Measurements from ENCODE around the gene OR6A2. TPM values are rescaled to one million over a fixed set of nuclear protein-coding genes. Genes with fewer than 3 reads are reported as not detected.
A peak's percentile ranks its signal among the peaks of the same experiment; 100 is the strongest.

Gene OR6A2
- total RNA-seq, 4 donors from 2014 or later, result not detected

- DNase-seq (ENCODE audit: low spot score in 2 of 2), result no peak
- H3K4me3 ChIP-seq (ENCODE audit: low read depth, poor library complexity, severe bottlenecking), result no peak overlapping the region
- intact Hi-C loops (cut with DNase I; ENCODE audit: low total_unique reads), result no loop called here
- TF ChIP-seq POLR2A (IDR thresholded peaks at IDR 0.05) (no peak), CTCF (IDR thresholded peaks at IDR 0.05) (no peak)
Measured at GRCh38 chr11:6780829-6781228, 18.7 kb downstream of the OR6A2 start.

GRCh38 chr11:6778518-6778917 lies 21.0 kb downstream of the OR6A2 start:
- TF ChIP-seq CTCF (IDR thresholded peaks at IDR 0.05), result no peak
- TF ChIP-seq POLR2A (IDR thresholded peaks at IDR 0.05), result no peak
- DNase-seq (ENCODE audit: low spot score in 2 of 2), result no peak
- intact Hi-C loops (cut with DNase I; ENCODE audit: low total_unique reads), result no loop called here
- no peak overlapping the region for H3K4me3 ChIP-seq (ENCODE audit: low read depth, poor library complexity, severe bottlenecking)

GRCh38 chr11:6771926-6772893 lies 27.3 kb downstream of the OR6A2 start, which contains the start of gene OR2AG2:
OR2AG2 (minus strand) TSS chr11:6771976; CDS start chr11:6768957, 3,019 bp downstream.
- no peak for TF ChIP-seq POLR2A (IDR thresholded peaks at IDR 0.05)
- no peak for TF ChIP-seq CTCF (IDR thresholded peaks at IDR 0.05)
- DNase-seq (ENCODE audit: low spot score in 2 of 2), result peak in 1 of 2 donors; percentile 29

GRCh38 chr11:6757373-6757967 lies 42.0 kb downstream of the OR6A2 start:
- no peak overlapping the region for H3K4me3 ChIP-seq (ENCODE audit: low read depth, poor library complexity, severe bottlenecking)
- TF ChIP-seq POLR2A (IDR thresholded peaks at IDR 0.05) (no peak), CTCF (IDR thresholded peaks at IDR 0.05) (no peak)
- intact Hi-C loops (cut with DNase I; ENCODE audit: low total_unique reads), result no loop called here
- WGBS, 2 donors, result 52 to 53% methylated on average over 2 of the region's 2 CpGs
- peak in 1 of 2 donors; percentile 36 for DNase-seq (ENCODE audit: low spot score in 2 of 2)

More at GRCh38 chr11:6771926-6772893, 27.3 kb downstream of the OR6A2 start, which contains the start of gene OR2AG2:
- intact Hi-C loops (cut with DNase I; ENCODE audit: low total_unique reads), result no loop called here
- WGBS, 2 donors, result 63 to 64% methylated on average over 4 of the region's 4 CpGs
- no peak within 1 kb of the TSS for H3K4me3 ChIP-seq (ENCODE audit: low read depth, poor library complexity, severe bottlenecking)

- DNase-seq (ENCODE audit: low spot score in 2 of 2), result no peak
- intact Hi-C loops (cut with DNase I; ENCODE audit: low total_unique reads), result no loop called here
- 91 to 93% methylated on average over 1 of the region's 1 CpG for WGBS, 2 donors
- no peak overlapping the region for H3K4me3 ChIP-seq (ENCODE audit: low read depth, poor library complexity, severe bottlenecking)
- TF ChIP-seq CTCF (IDR thresholded peaks at IDR 0.05) (no peak), POLR2A (IDR thresholded peaks at IDR 0.05) (no peak)
Measured at GRCh38 chr11:6755953-6756347, 43.5 kb downstream of the OR6A2 start.

Measured in lower leg skin (tissue), 4 donors.